ENCODE data around the gene CEMIP. TPM values are rescaled to one million over a fixed set of nuclear protein-coding genes. Genes with fewer than 3 reads are reported as not detected.

Gene CEMIP
- total and polyA plus RNA-seq, 2 of the 4 experiments (the other 2 are of a cell fraction) = 63.8 to 78.0 TPM

GRCh38 chr15:80915472-80915871 is 136.3 kb downstream of the CEMIP start:
- Histone ChIP-seq H3K23ac (ENCODE audit: low read depth, low read length) (no peak overlapping the region), H2AK5ac (ENCODE audit: low read depth, low read length) (no peak overlapping the region), H2BK15ac (ENCODE audit: low read depth, low read length) (no peak overlapping the region), H3K79me1 (ENCODE audit: low read depth in 1 of 2, low read length in 2 of 2) (0 out of 4 replicates have a peak, but pooled peaks cover 0 to 3% of the 10 kb centered on the region in 2 experiments), H2BK20ac (ENCODE audit: low read depth, low read length) (no peak overlapping the region), H3K9ac (ENCODE audit: low read depth, low read length) (no peak overlapping the region), H4K20me1 (ENCODE audit: insufficient read depth, low read length) (peaks cover 33% of the 10 kb centered on the region; the same call in 1 of the 2 replicates), H3K9me1 (ENCODE audit: insufficient read depth, low read length) (peaks cover 6% of the 10 kb centered on the region; the same call in 1 of the 2 replicates), H3K14ac (replicated peaks; ENCODE audit: low read depth, low read length) (no peak overlapping the region), H2BK120ac (ENCODE audit: low read depth, low read length) (no peak overlapping the region), H3K4ac (ENCODE audit: low read depth, low read length) (no peak overlapping the region), H3K4me2 (ENCODE audit: low read depth, low read length) (no peak overlapping the region), H4K8ac (ENCODE audit: low read depth in 2 of 2, low read length in 2 of 2) (no peak overlapping the region), H3K9me3 (ENCODE audit: control insufficient read depth, insufficient read depth, low read length) (no peaks in the 10 kb centered on the region), H3K56ac (ENCODE audit: extremely low read depth, insufficient read depth, low read length) (no peak overlapping the region), H3K4me1 (ENCODE audit: control insufficient read depth, insufficient read depth, low read length) (no peaks in the 10 kb centered on the region; the same call in 1 of the 2 replicates), H2AK9ac (replicated peaks; ENCODE audit: low read depth, low read length, poor library complexity) (no peak overlapping the region), H3K4me3 (ENCODE audit: insufficient read depth, low read depth, low read length) (no peak overlapping the region), H3K18ac (ENCODE audit: low read depth, low read length) (no peak overlapping the region), H4K5ac (ENCODE audit: low read depth, low read length) (no peak overlapping the region), H3K27me3 (ENCODE audit: control insufficient read depth, insufficient read depth, low read length) (no peaks in the 10 kb centered on the region), H2BK5ac (ENCODE audit: low read depth, low read length, poor library complexity, severe bottlenecking) (no peak overlapping the region), H2AFZ (replicated peaks; ENCODE audit: low read length, poor library complexity) (no peak overlapping the region), H3K36me3 (ENCODE audit: control insufficient read depth, insufficient read depth, low read length) (peaks cover 63% of the 10 kb centered on the region), H4K91ac (ENCODE audit: insufficient read depth, low read depth, low read length) (no peak overlapping the region), H3K27ac (ENCODE audit: insufficient read depth, low read length) (no peak overlapping the region)
- ATAC-seq (ENCODE audit: low read depth) (no peak), DNase-seq (no peak)
- no peak for TF ChIP-seq CHD1 (IDR thresholded peaks at IDR 0.05; ENCODE audit: low read depth, low read length)
- no peak for TF ChIP-seq BHLHE40 (IDR thresholded peaks at IDR 0.05; ENCODE audit: low read depth, low read length)
- no peak for TF ChIP-seq MAFK (IDR thresholded peaks at IDR 0.05; ENCODE audit: low read depth, low read length)
- TF ChIP-seq CEBPB (IDR thresholded peaks at IDR 0.05; ENCODE audit: low read depth, low read length) = no peak
- TF ChIP-seq SMC3 (IDR thresholded peaks at IDR 0.05; ENCODE audit: low read depth, low read length) = no peak
- TF ChIP-seq MXI1 (IDR thresholded peaks at IDR 0.05; ENCODE audit: borderline replicate concordance, low read depth, low read length) = no peak
- TF ChIP-seq RCOR1 (IDR thresholded peaks at IDR 0.05; ENCODE audit: insufficient replicate concordance, low read length) = no peak
- in situ Hi-C loops (cut with MboI; ENCODE audit: low sequenced_read_pairs) = no loop called here
- ChIA-PET POLR2A (ENCODE audit: unreplicated experiment) (no interaction called here), CTCF (no interaction called here)
- WGBS, 2 experiments (ENCODE audit: extremely low coverage in 2 of 2, insufficient read length in 1 of 2) = no CpG with 5 or more reads among the region's 3 CpGs
- BruUV-seq (replicated peaks) = no TSS peak
- intact Hi-C loops (cut with micrococcal nuclease) = no loop called here
- dilution Hi-C loops (cut with HindIII; ENCODE audit: low sequenced_read_pairs, unreplicated experiment) = no loop called here

Data from IMR-90 (cell line).